ENCODE measurements around the gene VAMP1. TPM values are rescaled to one million over a fixed set of nuclear protein-coding genes. Genes with fewer than 3 reads are reported as not detected.

Gene VAMP1
- total and polyA plus RNA-seq, 9 of the 15 experiments (the other 6 are each of a cell fraction or from before 2014, with no cell fraction given) = 0.76 to 13.2 (median 4.2) TPM

DNA sequence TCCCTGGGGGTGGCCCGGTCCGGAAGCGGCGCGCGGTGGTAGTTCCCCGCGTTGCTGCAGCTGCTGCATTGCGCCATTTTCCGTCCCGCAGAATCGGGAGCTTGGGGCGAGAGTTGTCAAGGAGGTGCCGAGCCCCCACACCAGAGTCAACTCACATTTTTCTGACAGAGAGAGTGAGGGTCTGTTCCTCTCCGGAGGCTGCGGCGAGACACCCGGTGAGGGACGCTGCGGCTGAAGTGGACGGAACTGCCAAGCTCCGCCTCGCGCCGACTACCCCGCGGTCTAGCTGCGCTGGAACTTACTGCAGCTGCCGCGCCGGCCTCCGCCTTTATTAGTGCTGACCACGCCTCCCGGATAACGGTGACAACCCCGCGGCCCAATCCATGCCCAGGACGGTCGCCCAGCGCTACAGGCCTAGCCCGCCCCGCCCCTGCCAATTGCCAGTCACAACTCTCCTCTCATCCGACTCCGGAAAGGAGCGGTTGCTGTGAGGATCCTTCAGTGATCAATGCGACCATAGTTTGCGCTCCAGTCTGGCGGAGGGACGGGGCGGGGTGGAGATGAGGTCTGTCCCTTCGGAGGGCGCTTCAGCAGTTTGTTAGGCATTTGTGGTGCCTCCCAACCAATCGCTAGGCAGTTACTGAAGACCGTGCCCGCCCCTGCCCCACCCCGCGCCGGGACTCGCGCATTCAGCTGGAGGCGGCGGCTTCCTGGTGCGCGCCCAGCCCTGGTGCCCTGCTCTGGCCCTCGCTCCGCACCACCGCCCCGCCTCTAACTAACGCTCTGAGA, at the start of gene VAMP1 (continued):
- TF ChIP-seq, protein P1, sequence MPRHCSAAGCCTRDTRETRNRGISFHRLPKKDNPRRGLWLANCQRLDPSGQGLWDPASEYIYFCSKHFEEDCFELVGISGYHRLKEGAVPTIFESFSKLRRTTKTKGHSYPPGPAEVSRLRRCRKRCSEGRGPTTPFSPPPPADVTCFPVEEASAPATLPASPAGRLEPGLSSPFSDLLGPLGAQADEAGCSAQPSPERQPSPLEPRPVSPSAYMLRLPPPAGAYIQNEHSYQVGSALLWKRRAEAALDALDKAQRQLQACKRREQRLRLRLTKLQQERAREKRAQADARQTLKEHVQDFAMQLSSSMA (CRISPR knock-in tag; IDR thresholded peaks at IDR 0.05) = peak; percentile 53; the same call in 1 of the 2 replicates
- TF ChIP-seq TGIF2 (CRISPR knock-in tag; IDR thresholded peaks at IDR 0.05) (no peak), ZKSCAN3 (CRISPR knock-in tag; IDR thresholded peaks at IDR 0.05) (no peak), HDAC8 (tag; IDR thresholded peaks at IDR 0.05) (no peak), MCM5 (IDR thresholded peaks at IDR 0.05; ENCODE audit: low read depth) (no peak), FOXO4 (CRISPR knock-in tag; IDR thresholded peaks at IDR 0.05) (no peak), EP300 (IDR thresholded peaks at IDR 0.05; ENCODE audit: low read length) (no peak), CREB3L1 (IDR thresholded peaks at IDR 0.05; ENCODE audit: borderline replicate concordance, low read depth) (no peak), ZBTB5 (IDR thresholded peaks at IDR 0.05) (no peak), UBTF (IDR thresholded peaks at IDR 0.05; ENCODE audit: borderline replicate concordance in 1 of 2, low read depth in 2 of 2, low read length in 2 of 2) (0 out of 4 replicates have a peak, but pooled peaks of 1 of the 2 experiments have one; percentile 31), U2AF2 (optimal IDR thresholded peaks at IDR 0.05; ENCODE audit: low read depth, low read length) (no peak), CBFA2T2 (conservative IDR thresholded peaks at IDR 0.05) (no peak), NR2F6 (CRISPR knock-in tag; IDR thresholded peaks at IDR 0.05) (no peak), CCNT2 (IDR thresholded peaks at IDR 0.05; ENCODE audit: borderline replicate concordance, extremely low read depth, insufficient read length, low read depth, low read length) (peak; percentile 36), TCF15 (CRISPR knock-in tag; IDR thresholded peaks at IDR 0.05) (no peak), PPARD (CRISPR knock-in tag; IDR thresholded peaks at IDR 0.05) (no peak)
- TF ChIP-seq, protein P2, sequence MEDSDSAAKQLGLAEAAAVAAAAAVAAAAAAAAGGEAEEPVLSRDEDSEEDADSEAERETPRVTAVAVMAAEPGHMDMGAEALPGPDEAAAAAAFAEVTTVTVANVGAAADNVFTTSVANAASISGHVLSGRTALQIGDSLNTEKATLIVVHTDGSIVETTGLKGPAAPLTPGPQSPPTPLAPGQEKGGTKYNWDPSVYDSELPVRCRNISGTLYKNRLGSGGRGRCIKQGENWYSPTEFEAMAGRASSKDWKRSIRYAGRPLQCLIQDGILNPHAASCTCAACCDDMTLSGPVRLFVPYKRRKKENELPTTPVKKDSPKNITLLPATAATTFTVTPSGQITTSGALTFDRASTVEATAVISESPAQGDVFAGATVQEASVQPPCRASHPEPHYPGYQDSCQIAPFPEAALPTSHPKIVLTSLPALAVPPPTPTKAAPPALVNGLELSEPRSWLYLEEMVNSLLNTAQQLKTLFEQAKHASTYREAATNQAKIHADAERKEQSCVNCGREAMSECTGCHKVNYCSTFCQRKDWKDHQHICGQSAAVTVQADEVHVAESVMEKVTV (CRISPR knock-in tag; IDR thresholded peaks at IDR 0.05) = no peak
